WTC11 (cell line): ENCODE data around the gene HES4. TPM values are rescaled to one million over a fixed set of nuclear protein-coding genes. Genes with fewer than 3 reads are reported as not detected.

Experiments used
- ATAC-seq: fragments of 200-7000 bp; cut with Tn5 transposase; 2 replicates; pipeline ENCODE4 v1.10.0; 2021; ENCODE audit warnings: mild to moderate bottlenecking, moderate library complexity
- Bru-seq: library from RNA; stranded (reverse); fragments of 400-500 nt; gene quantifications from one replicate; lab custom pipeline; 2021; lab: Mats Ljungman, UMichigan
- CTCF ChIA-PET: fragments of 300-600 bp; sonication (Branson Sonifier 250); formaldehyde crosslinking; loops from one replicate; lab custom pipeline; 2021; ENCODE audit warnings: antibody characterized with exemption; lab: Charles Lee
- POLR2A ChIA-PET: fragments of 350-600 bp; sonication (Branson Sonifier 250); formaldehyde crosslinking; loops from one replicate; lab custom pipeline; 2021; ENCODE audit warnings: antibody characterized with exemption; lab: Charles Lee
- DNase-seq: peaks from one replicate; pipeline ENCODE4 v3.0.0; 2021; ENCODE audit warnings: low spot score
- H3K27ac Mint-ChIP-seq: 2 replicates; pipeline ENCODE4 v1.8.0; 2021; ENCODE audit warnings: mixed read lengths
- H3K27me3 Mint-ChIP-seq: 2 replicates; pipeline ENCODE4 v1.8.0; 2021; ENCODE audit warnings: low read depth, mild to moderate bottlenecking, moderate library complexity, mixed read lengths
- H3K36me3 Mint-ChIP-seq: 2 replicates; pipeline ENCODE4 v1.8.0; 2021; ENCODE audit warnings: mixed read lengths
- H3K4me1 Mint-ChIP-seq: 2 replicates; pipeline ENCODE4 v1.8.0; 2022; ENCODE audit warnings: mixed read lengths
- H3K4me3 Mint-ChIP-seq: 2 replicates; pipeline ENCODE4 v1.8.0; 2021; ENCODE audit warnings: mild to moderate bottlenecking, moderate library complexity, mixed read lengths
- H3K9me3 Mint-ChIP-seq: 2 replicates; pipeline ENCODE4 v1.8.0; 2021; ENCODE audit warnings: mixed read lengths
- CBFB ChIP-seq: sonication (generic); formaldehyde crosslinking; IDR thresholded peaks from 2 replicates; pipeline ENCODE4 v1.8.1; 2022; ENCODE audit warnings: mild to moderate bottlenecking, low read depth, missing genetic modification reagents
- E2F5 ChIP-seq: sonication (generic); formaldehyde crosslinking; IDR thresholded peaks from 2 replicates; pipeline ENCODE4 v1.8.1; 2022; ENCODE audit warnings: mild to moderate bottlenecking, moderate library complexity, missing genetic modification reagents
- FOXK1 ChIP-seq: sonication (generic); formaldehyde crosslinking; IDR thresholded peaks from 2 replicates; pipeline ENCODE4 v1.8.0; 2022; ENCODE audit warnings: mild to moderate bottlenecking, moderate library complexity, missing genetic modification reagents
- FOXP1 ChIP-seq: sonication (generic); formaldehyde crosslinking; IDR thresholded peaks from 2 replicates; pipeline ENCODE4 v1.8.0; 2022; ENCODE audit warnings: missing genetic modification reagents, mild to moderate bottlenecking, moderate library complexity, borderline replicate concordance
- GABPB1 ChIP-seq: sonication (generic); formaldehyde crosslinking; IDR thresholded peaks from 2 replicates; pipeline ENCODE4 v1.8.1; 2023; ENCODE audit warnings: mild to moderate bottlenecking, missing genetic modification reagents
- IRF1 ChIP-seq: sonication (generic); formaldehyde crosslinking; IDR thresholded peaks from 2 replicates; pipeline ENCODE4 v1.8.0; 2023; ENCODE audit warnings: missing genetic modification reagents
- JUN ChIP-seq: sonication (generic); formaldehyde crosslinking; IDR thresholded peaks from 2 replicates; pipeline ENCODE4 v1.8.0; 2023; ENCODE audit warnings: mild to moderate bottlenecking, missing genetic modification reagents
- MYBL2 ChIP-seq: sonication (generic); formaldehyde crosslinking; IDR thresholded peaks from 2 replicates; pipeline ENCODE4 v1.8.1; 2023; ENCODE audit warnings: mild to moderate bottlenecking, moderate library complexity, missing genetic modification reagents
- NFE2L1 ChIP-seq: sonication (generic); formaldehyde crosslinking; IDR thresholded peaks from 2 replicates; pipeline ENCODE4 v1.8.1; 2023; ENCODE audit warnings: missing genetic modification reagents
- NFYB ChIP-seq: sonication (generic); formaldehyde crosslinking; conservative IDR thresholded peaks from 2 replicates; pipeline ENCODE4 v1.8.0; 2022; ENCODE audit warnings: low read depth, missing genetic modification reagents
- NR1H2 ChIP-seq: sonication (generic); formaldehyde crosslinking; IDR thresholded peaks from 2 replicates; pipeline ENCODE4 v1.9.0; 2021; ENCODE audit warnings: mild to moderate bottlenecking, moderate library complexity, missing genetic modification reagents
- NR2C2 ChIP-seq: sonication (generic); formaldehyde crosslinking; IDR thresholded peaks from 2 replicates; pipeline ENCODE4 v1.8.0; 2022; ENCODE audit warnings: mild to moderate bottlenecking, missing genetic modification reagents
- PRDM15 ChIP-seq: sonication (generic); formaldehyde crosslinking; IDR thresholded peaks from 2 replicates; pipeline ENCODE4 v1.8.0; 2022; ENCODE audit warnings: missing genetic modification reagents
- PRRX2 ChIP-seq: fragments of 250-450 bp; sonication (Bioruptor Pico); IDR thresholded peaks from 2 replicates; pipeline ENCODE4 v1.8.0; 2021; ENCODE audit warnings: mild to moderate bottlenecking
- SP1 ChIP-seq: sonication (generic); formaldehyde crosslinking; conservative IDR thresholded peaks from 2 replicates; pipeline ENCODE4 v1.8.1; 2022; ENCODE audit warnings: missing genetic modification reagents
- ZNF121 ChIP-seq: sonication (generic); formaldehyde crosslinking; IDR thresholded peaks from 2 replicates; pipeline ENCODE4 v1.8.0; 2023; ENCODE audit warnings: missing genetic modification reagents
- ZNF671 ChIP-seq: fragments of 250-450 bp; sonication (Bioruptor Pico); IDR thresholded peaks from 2 replicates; pipeline ENCODE4 v1.8.0; 2021; ENCODE audit warnings: mild to moderate bottlenecking
- long read RNA-seq, 3 experiments: library from RNA in 1 of 3; library from capped mRNA in 1 of 3; library from polyadenylated mRNA in 1 of 3; unstranded in 2 of 3; stranded (forward) in 1 of 3; transcript quantifications; one replicate each; pipeline ENCODE4 v2.0.0, GENCODE V29; 2021
- total RNA-seq: library from RNA; stranded (reverse); gene quantifications from 3 replicates; pipeline ENCODE4 v1.2.3, GENCODE V29; 2021
- TF ChIP-seq, protein P1 (sequence below): sonication (generic); formaldehyde crosslinking; IDR thresholded peaks from 2 replicates; pipeline ENCODE4 v1.8.0; 2022; ENCODE audit warnings: mild to moderate bottlenecking, missing genetic modification reagents
- TF ChIP-seq, protein P2 (sequence below): fragments of 250-450 bp; sonication (Bioruptor Pico); IDR thresholded peaks from 2 replicates; pipeline ENCODE4 v2.1.2; 2022; ENCODE audit warnings: mild to moderate bottlenecking, moderate library complexity

Gene HES4
- total RNA-seq (4.5 to 10.7 TPM (median 8.3 TPM) in 3 replicates), Bru-seq, nascent RNA (percentile 38 among the genes with signal in this experiment)
- long read RNA-seq, experiment 1, partial matches to known transcripts = 0 of 9 reads
- long read RNA-seq, experiment 1, other reads (novel, unspliced or antisense) = 1 of 9 reads
- long read RNA-seq, experiment 2, transcript HES4-201 (4 exons, 899 nt) = major isoform, 5 of 8 reads
- long read RNA-seq, experiment 2, partial matches to known transcripts = 0 of 8 reads
- long read RNA-seq, experiment 2, other reads (novel, unspliced or antisense) = 0 of 8 reads
- long read RNA-seq, experiment 3 = 0 reads

DNA sequence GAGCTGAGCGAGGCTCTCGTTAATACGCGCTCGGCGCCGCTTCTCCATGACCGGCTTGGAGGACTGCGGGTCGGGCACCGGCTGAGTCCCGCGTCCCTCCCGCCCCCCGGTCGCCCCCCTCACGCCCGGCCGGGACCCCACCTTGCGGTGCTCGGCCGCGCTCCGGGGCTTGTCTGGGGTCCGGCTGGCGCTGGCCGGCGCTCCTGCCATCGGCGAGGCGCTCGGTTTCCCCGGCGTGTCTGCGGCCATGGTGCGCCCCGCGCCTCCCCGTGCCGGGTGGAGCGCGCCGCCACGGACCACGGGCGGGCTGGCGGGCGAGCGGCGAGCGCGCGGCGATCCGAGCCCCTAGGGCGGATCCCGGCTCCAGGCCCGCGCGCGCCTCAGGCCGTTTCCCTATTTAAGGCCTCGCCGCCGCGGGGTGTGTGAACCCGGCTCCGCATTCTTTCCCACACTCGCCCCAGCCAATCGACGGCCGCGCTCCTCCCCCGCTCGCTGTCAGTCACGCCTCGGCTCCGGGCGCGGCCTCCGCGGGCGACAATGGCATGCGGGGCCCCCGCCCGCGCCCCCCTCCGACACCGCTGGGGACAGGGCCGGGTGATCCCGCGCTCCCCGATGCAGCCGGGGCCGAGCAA is at the start of gene HES4:
HES4 (minus strand) TSS at position 373 of the 632 bp plus-strand sequence; CDS start at position 249, 124 bp downstream.
- Mint-ChIP-seq H3K36me3 (no peaks in the 10 kb centered on the region), H3K4me3 (peak within 1 kb of the TSS; percentile 70), H3K9me3 (no peaks in the 10 kb centered on the region), H3K27me3 (peaks cover 76% of the 10 kb centered on the region), H3K4me1 (peaks cover 10% of the 10 kb centered on the region), H3K27ac (peak within 1 kb of the TSS; percentile 92; the same call in 1 of the 2 replicates)
- ATAC-seq = peak; percentile 51
- ChIA-PET POLR2A (interaction anchor here (1.6 to 2.9 kb wide), 2 partner anchors 20 to 41 kb away, joined by 3 to 11 read pairs; partner anchors contain the start of gene AGRN), CTCF (interaction anchor here (0.6 to 4.1 kb wide), 9 partner anchors 14 to 130 kb away, joined by 3 to 47 read pairs (median 5); partner anchors contain the start of genes AGRN, ISG15 and PERM1)
- DNase-seq = peak; percentile 92
- peak; percentile 62 for TF ChIP-seq PRDM15 (CRISPR knock-in tag)
- TF ChIP-seq FOXP1 (CRISPR knock-in tag) = 0 out of 2 replicates have a peak, but pooled peaks have one; percentile 1
- no peak for TF ChIP-seq NR2C2 (CRISPR knock-in tag)
- 0 out of 2 replicates have a peak, but pooled peaks have one; percentile 35 for TF ChIP-seq NFE2L1 (CRISPR knock-in tag)
- 0 out of 2 replicates have a peak, but pooled peaks have one; percentile 7 for TF ChIP-seq JUN (CRISPR knock-in tag)
- peak; percentile 52 for TF ChIP-seq NFYB (CRISPR knock-in tag)
- peak; percentile 74; the same call in 1 of the 2 replicates for TF ChIP-seq SP1 (CRISPR knock-in tag)
- no peak for TF ChIP-seq ZNF671 (CRISPR knock-in tag)
- TF ChIP-seq CBFB (CRISPR knock-in tag) = no peak

GRCh38 chr1:1048765-1049164 is 48.9 kb upstream of the HES4 start:
- H3K36me3 Mint-ChIP-seq = peaks cover 22% of the 10 kb centered on the region

More at GRCh38 chr1:1048765-1049164, 48.9 kb upstream of the HES4 start:
- ATAC-seq (no peak), DNase-seq (no peak)
- CTCF ChIA-PET = no interaction called here
- Mint-ChIP-seq H3K4me1 (no peaks in the 10 kb centered on the region), H3K9me3 (peaks cover 6% of the 10 kb centered on the region), H3K27me3 (no peaks in the 10 kb centered on the region), H3K4me3 (no peak overlapping the region), H3K27ac (no peak overlapping the region)
- no peak for TF ChIP-seq SP1 (CRISPR knock-in tag)
- no peak for TF ChIP-seq FOXK1 (CRISPR knock-in tag)
- no peak for TF ChIP-seq PRRX2 (CRISPR knock-in tag)
- TF ChIP-seq CBFB (CRISPR knock-in tag) = no peak
- TF ChIP-seq GABPB1 (CRISPR knock-in tag) = no peak
- TF ChIP-seq, protein P1, sequence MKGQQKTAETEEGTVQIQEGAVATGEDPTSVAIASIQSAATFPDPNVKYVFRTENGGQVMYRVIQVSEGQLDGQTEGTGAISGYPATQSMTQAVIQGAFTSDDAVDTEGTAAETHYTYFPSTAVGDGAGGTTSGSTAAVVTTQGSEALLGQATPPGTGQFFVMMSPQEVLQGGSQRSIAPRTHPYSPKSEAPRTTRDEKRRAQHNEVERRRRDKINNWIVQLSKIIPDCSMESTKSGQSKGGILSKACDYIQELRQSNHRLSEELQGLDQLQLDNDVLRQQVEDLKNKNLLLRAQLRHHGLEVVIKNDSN (CRISPR knock-in tag) = no peak
- no peak for TF ChIP-seq E2F5 (CRISPR knock-in tag)
- no peak for TF ChIP-seq NR1H2 (CRISPR knock-in tag)
- TF ChIP-seq, protein P2, sequence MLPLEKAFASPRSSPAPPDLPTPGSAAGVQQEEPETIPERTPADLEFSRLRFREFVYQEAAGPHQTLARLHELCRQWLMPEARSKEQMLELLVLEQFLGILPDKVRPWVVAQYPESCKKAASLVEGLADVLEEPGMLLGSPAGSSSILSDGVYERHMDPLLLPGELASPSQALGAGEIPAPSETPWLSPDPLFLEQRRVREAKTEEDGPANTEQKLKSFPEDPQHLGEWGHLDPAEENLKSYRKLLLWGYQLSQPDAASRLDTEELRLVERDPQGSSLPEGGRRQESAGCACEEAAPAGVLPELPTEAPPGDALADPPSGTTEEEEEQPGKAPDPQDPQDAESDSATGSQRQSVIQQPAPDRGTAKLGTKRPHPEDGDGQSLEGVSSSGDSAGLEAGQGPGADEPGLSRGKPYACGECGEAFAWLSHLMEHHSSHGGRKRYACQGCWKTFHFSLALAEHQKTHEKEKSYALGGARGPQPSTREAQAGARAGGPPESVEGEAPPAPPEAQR (CRISPR knock-in tag) = no peak
- TF ChIP-seq IRF1 (CRISPR knock-in tag) = no peak
- TF ChIP-seq ZNF121 = no peak
- TF ChIP-seq MYBL2 (CRISPR knock-in tag) = no peak
- POLR2A ChIA-PET = interaction anchor here (0.6 kb wide), 1 partner anchor 137 kb away, joined by 5 read pairs; no protein-coding TSS in a partner anchor
